GM18861 (cell line): ENCODE results near the gene KCNC1.

Source experiments
- ATAC-seq: cut with Tn5 transposase; IDR thresholded peaks from one replicate; pipeline ENCODE4 v1.9.1; 2021; ENCODE audit not compliant: unreplicated experiment

The KCNC1 gene

GRCh38 chr11:17736930-17737817, 2.6 kb downstream of the KCNC1 start:
- ATAC-seq = no peak

GRCh38 chr11:17738151-17738973, 3.8 kb downstream of the KCNC1 start:
- ATAC-seq = no peak

GRCh38 chr11:17739945-17740338, 5.4 kb downstream of the KCNC1 start:
- no peak for ATAC-seq

GRCh38 chr11:17740649-17741235, 6.2 kb downstream of the KCNC1 start:
- no peak for ATAC-seq

GRCh38 chr11:17741487-17741886, 6.9 kb downstream of the KCNC1 start:
- no peak for ATAC-seq

- ATAC-seq = no peak
Measured at GRCh38 chr11:17742019-17742418, 7.4 kb downstream of the KCNC1 start.

GRCh38 chr11:17743026-17743807, 8.6 kb downstream of the KCNC1 start:
- no peak for ATAC-seq

GRCh38 chr11:17743808-17744119, 9.2 kb downstream of the KCNC1 start:
- ATAC-seq = no peak

- ATAC-seq = no peak
Measured at GRCh38 chr11:17744151-17744940, 9.8 kb downstream of the KCNC1 start.

- ATAC-seq = no peak
Measured at GRCh38 chr11:17745023-17745772, 10.6 kb downstream of the KCNC1 start.

GRCh38 chr11:17746096-17746495, 11.5 kb downstream of the KCNC1 start:
- no peak for ATAC-seq

- ATAC-seq = no peak
Measured at GRCh38 chr11:17747131-17747955, 12.8 kb downstream of the KCNC1 start.

GRCh38 chr11:17748044-17748443, 13.5 kb downstream of the KCNC1 start:
- ATAC-seq = no peak

GRCh38 chr11:17748761-17749721, 14.5 kb downstream of the KCNC1 start:
- no peak for ATAC-seq

GRCh38 chr11:17750013-17750800, 15.6 kb downstream of the KCNC1 start:
- no peak for ATAC-seq

GRCh38 chr11:17750801-17751165, 16.2 kb downstream of the KCNC1 start:
- no peak for ATAC-seq

- ATAC-seq = no peak
Measured at GRCh38 chr11:17751558-17751957, 17.0 kb downstream of the KCNC1 start.
